ENCODE data around the gene SPECC1.

- no peak for TF ChIP-seq POLR2A (IDR thresholded peaks at IDR 0.05; ENCODE audit: low read length)
- no peak for TF ChIP-seq GATA1 (IDR thresholded peaks at IDR 0.05; ENCODE audit: low read depth, low read length)
These were observed 289.9 kb downstream of the SPECC1 start for GRCh38 chr17:20299013-20299412.

Data from erythroblast (primary cell).